ENCODE measurements around the gene EHMT1. TPM values are rescaled to one million over a fixed set of nuclear protein-coding genes. Genes with fewer than 3 reads are reported as not detected.

The EHMT1 gene
- total and polyA plus RNA-seq, 2 experiments from 2014 or later, result 162 to 177 TPM

GRCh38 chr9:137575716-137576411 lies 42.9 kb upstream of the EHMT1 start:
- Mint-ChIP-seq H3K27ac (no peak overlapping the region), H3K9me3 (no peaks in the 10 kb centered on the region), H3K4me3 (no peak overlapping the region; the same call in 2 of the 3 replicates), H3K4me1 (peaks cover 22% of the 10 kb centered on the region), H3K36me3 (ENCODE audit: low read depth) (peaks cover 56% of the 10 kb centered on the region), H3K27me3 (ENCODE audit: insufficient read depth, low read depth, poor library complexity) (peaks cover 21% of the 10 kb centered on the region)
- DNase-seq (ENCODE audit: low spot score) (no peak), ATAC-seq (no peak)
- H3K27ac ChIP-seq (ENCODE audit: low read depth), result no peak overlapping the region
- no peak overlapping the region for H3K4me2 ChIP-seq
- peaks cover 20% of the 10 kb centered on the region for H3K4me1 ChIP-seq (ENCODE audit: insufficient read depth)
- no peak overlapping the region for H2AFZ ChIP-seq
- peaks cover 23% of the 10 kb centered on the region; the same call in 1 of the 2 replicates for H4K20me1 ChIP-seq (replicated peaks; ENCODE audit: insufficient read depth)
- no peaks in the 10 kb centered on the region for H3K27me3 ChIP-seq (ENCODE audit: insufficient read depth)
- H3F3A ChIP-seq (replicated peaks; ENCODE audit: low read depth), result peaks cover 22% of the 10 kb centered on the region; the same call in 1 of the 2 replicates
- peaks cover 29% of the 10 kb centered on the region for H3K36me3 ChIP-seq (ENCODE audit: insufficient read depth)
- peaks cover 41% of the 10 kb centered on the region for H3K79me2 ChIP-seq (replicated peaks; ENCODE audit: insufficient read depth)
- H3K9me2 ChIP-seq (ENCODE audit: insufficient read depth), result no peaks in the 10 kb centered on the region
- H3K4me3 ChIP-seq, result no peak overlapping the region
- TF ChIP-seq EZH2phosphoT487 (IDR thresholded peaks at IDR 0.05; ENCODE audit: unreplicated experiment) (no peak), ZNF114 (CRISPR knock-in tag; IDR thresholded peaks at IDR 0.05) (no peak), ETS1 (IDR thresholded peaks at IDR 0.05) (no peak), STAT1 (IDR thresholded peaks at IDR 0.05; ENCODE audit: unreplicated experiment) (no peak), EZH2 (IDR thresholded peaks at IDR 0.05; ENCODE audit: low read depth, unreplicated experiment) (no peak), ZNF462 (CRISPR knock-in tag; IDR thresholded peaks at IDR 0.05) (no peak), CREB1 (CRISPR knock-in tag; IDR thresholded peaks at IDR 0.05; ENCODE audit: low read depth) (no peak), ZNF331 (CRISPR knock-in tag; IDR thresholded peaks at IDR 0.05; ENCODE audit: low read depth) (no peak), CTCF (conservative IDR thresholded peaks at IDR 0.05; ENCODE audit: low read depth in 2 of 2) (no peak; a peak in 1 of 4 replicates), JUNB (IDR thresholded peaks at IDR 0.05; ENCODE audit: unreplicated experiment) (no peak), NANOG (IDR thresholded peaks at IDR 0.05; ENCODE audit: borderline replicate concordance) (no peak), POLR2AphosphoS5 (IDR thresholded peaks at IDR 0.05; ENCODE audit: low read depth) (no peak), REST (IDR thresholded peaks at IDR 0.05; ENCODE audit: unreplicated experiment) (no peak)
